ENCODE data around the gene RPS18. TPM values are rescaled to one million over a fixed set of nuclear protein-coding genes. Genes with fewer than 3 reads are reported as not detected.
"Not testable (repeated sequence)": the region's sequence is repeated elsewhere in the genome, so short reads cannot be mapped to it uniquely, and the experiment has no call there.

Gene RPS18
- total RNA-seq, 1 donor from 2014 or later = 3,043 TPM

DNA sequence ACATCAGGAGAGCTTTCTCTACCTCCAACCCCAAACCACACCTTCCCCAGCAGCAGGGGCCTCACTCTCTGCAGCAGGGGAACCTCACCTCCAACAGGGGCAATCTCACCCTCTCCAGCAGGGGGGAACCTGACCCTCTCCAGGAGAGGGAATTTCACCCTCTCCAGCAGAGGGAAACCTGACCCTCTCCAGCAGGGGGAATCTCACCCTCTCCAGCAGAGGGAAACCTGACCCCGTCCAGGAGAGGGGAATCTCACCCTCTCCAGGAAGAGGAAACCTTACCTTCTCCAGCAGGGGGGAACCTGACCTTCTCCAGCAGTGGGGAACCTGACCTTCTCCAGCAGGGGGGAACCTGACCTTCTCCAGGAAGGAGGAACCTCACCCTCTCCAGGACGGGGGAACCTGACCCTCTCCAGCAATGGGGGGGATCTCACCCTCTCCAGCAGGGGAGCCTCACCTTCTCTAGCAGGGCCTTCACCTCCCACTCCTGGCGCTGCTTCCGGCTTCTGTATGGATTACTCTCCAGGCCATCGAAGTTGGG lies 8.2 kb downstream of the RPS18 start:
- no peak for DNase-seq (ENCODE audit: extremely low spot score, unreplicated experiment)
- Mint-ChIP-seq H3K36me3 (peaks cover 8% of the 10 kb centered on the region), H3K27me3 (no peaks in the 10 kb centered on the region), H3K4me3 (peak overlapping the region; percentile 55), H3K4me1 (ENCODE audit: unreplicated experiment) (peaks cover 7% of the 10 kb centered on the region), H3K27ac (peak overlapping the region; percentile 63), H3K9me3 (no peaks in the 10 kb centered on the region)
- TF ChIP-seq, protein P1, sequence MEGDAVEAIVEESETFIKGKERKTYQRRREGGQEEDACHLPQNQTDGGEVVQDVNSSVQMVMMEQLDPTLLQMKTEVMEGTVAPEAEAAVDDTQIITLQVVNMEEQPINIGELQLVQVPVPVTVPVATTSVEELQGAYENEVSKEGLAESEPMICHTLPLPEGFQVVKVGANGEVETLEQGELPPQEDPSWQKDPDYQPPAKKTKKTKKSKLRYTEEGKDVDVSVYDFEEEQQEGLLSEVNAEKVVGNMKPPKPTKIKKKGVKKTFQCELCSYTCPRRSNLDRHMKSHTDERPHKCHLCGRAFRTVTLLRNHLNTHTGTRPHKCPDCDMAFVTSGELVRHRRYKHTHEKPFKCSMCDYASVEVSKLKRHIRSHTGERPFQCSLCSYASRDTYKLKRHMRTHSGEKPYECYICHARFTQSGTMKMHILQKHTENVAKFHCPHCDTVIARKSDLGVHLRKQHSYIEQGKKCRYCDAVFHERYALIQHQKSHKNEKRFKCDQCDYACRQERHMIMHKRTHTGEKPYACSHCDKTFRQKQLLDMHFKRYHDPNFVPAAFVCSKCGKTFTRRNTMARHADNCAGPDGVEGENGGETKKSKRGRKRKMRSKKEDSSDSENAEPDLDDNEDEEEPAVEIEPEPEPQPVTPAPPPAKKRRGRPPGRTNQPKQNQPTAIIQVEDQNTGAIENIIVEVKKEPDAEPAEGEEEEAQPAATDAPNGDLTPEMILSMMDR (conservative IDR thresholded peaks at IDR 0.05) = peak; percentile 56

DNA sequence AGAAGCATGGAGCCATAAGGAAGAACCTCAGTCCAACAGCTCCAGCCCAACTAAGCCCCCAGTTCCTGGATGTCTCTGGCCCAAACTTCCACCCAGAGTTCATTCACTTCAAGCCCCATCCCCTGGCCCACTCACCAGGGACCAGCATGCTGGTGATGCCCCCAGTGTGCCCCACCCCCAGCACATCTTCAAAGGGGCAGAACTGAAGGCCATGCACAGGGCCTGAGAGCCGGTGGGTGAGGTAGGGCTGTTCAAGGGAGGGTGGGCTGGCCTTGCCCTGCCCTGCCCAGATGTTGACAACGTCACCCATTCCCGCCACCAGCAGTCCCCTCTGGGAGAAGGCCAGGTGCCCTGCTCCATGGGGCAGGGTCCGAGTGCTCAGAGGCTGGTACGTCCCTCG lies 8.7 kb downstream of the RPS18 start:
- TF ChIP-seq, protein P1 (conservative IDR thresholded peaks at IDR 0.05) = no peak
- Mint-ChIP-seq H3K4me3 (no peak overlapping the region), H3K4me1 (ENCODE audit: unreplicated experiment) (peaks cover 7% of the 10 kb centered on the region), H3K27me3 (no peaks in the 10 kb centered on the region), H3K9me3 (no peaks in the 10 kb centered on the region), H3K36me3 (peaks cover 7% of the 10 kb centered on the region), H3K27ac (peak overlapping the region; percentile 63)
- no peak for DNase-seq (ENCODE audit: extremely low spot score, unreplicated experiment)

DNA sequence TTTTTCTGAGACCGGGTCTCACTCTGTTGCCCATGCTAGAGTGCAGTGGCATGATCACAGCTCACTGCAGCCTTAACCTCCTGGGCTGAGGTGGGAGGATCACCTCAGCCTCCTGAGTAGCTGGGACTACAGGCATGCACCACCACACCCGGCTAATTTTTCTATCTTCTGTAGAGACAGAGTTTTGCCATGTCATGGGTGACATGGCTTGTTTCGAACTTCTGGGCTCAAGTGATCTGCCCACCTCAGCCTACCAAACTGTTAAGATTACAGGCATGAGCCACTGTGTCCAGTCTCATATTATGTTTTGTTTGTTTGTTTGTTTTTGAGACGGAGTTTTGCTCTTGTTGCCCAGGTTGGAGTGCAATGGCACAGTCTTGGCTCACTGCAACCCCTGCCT lies 13.3 kb downstream of the RPS18 start:
- not testable (repeated sequence) for H3K9me3 Mint-ChIP-seq; H3K27ac Mint-ChIP-seq; H3K4me3 Mint-ChIP-seq; H3K27me3 Mint-ChIP-seq; DNase-seq (ENCODE audit: extremely low spot score, unreplicated experiment)
- peaks cover 18% of the 10 kb centered on the region for H3K4me1 Mint-ChIP-seq (ENCODE audit: unreplicated experiment)
- H3K36me3 Mint-ChIP-seq = peaks cover 13% of the 10 kb centered on the region

DNA sequence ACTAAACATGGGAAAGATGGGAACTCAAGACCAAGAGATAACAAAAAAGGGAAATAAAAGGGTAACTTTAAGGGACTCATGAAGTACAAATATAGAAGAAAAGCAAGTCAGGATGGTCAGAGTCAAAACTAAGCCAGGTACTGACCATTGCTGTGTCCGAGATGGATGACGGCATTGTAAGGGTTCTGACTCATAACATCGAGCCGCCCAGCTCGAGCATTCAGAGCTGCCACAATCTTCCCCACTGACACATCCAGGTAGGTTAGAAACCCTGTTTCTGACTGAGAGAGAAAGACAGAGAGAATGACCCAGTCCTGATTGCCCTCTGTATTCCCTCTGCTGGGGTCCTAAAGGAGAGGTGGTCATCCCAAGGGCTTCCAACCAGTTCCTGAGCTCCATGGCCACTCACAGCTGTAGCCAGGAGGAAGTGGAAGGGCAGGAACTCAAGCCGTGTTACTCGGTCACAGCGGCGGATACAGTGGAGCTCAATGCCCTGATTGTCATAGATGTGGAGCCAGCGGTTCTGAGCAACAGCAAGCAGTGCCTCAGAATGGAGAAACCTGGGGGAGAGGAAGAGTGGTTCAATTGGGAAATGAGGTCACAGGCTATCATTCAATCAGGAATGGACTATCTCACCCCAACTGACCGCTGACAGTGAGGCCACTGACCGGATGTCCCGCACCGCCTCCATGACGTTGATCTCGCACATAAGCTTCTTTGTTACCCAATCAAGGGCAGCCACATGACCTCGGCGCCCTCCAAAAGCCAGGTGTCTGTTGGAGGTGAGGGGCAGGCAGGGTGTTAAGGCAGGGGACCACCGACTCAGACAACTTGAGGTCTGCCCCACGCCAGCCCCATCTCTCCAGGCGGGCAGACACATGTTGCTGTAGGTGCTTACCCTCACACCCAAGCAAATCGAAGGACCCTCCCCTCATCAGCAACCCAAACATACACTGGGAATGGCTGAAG lies 15.4 kb downstream of the RPS18 start:
- H3K4me1 Mint-ChIP-seq (ENCODE audit: unreplicated experiment) = peaks cover 22% of the 10 kb centered on the region
- no peak for DNase-seq (ENCODE audit: extremely low spot score, unreplicated experiment)
- H3K27ac Mint-ChIP-seq = no peak overlapping the region
- peaks cover 13% of the 10 kb centered on the region for H3K36me3 Mint-ChIP-seq
- H3K4me3 Mint-ChIP-seq = peak overlapping the region; percentile 99
- TF ChIP-seq, protein P1 (conservative IDR thresholded peaks at IDR 0.05) = no peak
- no peaks in the 10 kb centered on the region for H3K9me3 Mint-ChIP-seq
- no peaks in the 10 kb centered on the region for H3K27me3 Mint-ChIP-seq

DNA sequence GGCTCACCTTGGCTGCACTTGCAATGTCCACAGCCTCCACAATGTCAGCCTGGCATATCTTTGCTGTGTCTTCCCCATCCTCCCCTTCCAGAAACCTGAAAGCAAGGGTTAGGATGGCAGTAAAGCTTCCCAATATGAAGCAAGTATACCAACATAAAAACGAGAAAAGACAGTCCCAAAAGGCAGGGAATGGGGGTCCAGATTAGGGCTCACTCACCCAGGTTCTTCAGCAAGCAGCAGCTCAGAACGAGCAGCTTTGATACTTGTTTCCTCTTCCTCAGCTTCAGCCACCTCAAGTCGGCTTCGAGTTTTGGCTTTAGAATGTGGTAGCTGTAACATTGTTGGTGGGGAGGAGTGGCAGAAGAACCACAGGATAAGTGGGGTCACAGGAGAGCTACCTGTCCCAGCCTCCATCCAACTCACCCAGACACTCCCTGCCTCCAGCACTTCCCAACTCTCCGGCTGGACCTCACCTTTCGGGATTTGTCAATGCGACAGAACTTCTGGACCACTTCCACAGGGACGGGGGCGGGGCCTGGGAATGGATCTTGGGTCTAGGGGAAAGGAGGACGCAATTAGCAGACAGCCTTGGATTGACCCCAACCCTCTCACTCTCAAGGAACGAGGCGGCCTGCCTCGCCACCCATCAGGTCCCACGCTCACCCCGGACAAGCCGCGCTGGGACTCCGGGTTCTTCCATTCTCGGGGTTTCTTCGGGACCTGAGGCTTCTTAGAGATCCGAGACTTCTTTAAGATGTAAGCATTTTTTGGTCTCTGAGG lies 16.5 kb downstream of the RPS18 start:
- DNase-seq (ENCODE audit: extremely low spot score, unreplicated experiment) = no peak
- H3K4me1 Mint-ChIP-seq (ENCODE audit: unreplicated experiment) = peaks cover 22% of the 10 kb centered on the region
- H3K4me3 Mint-ChIP-seq = peak overlapping the region; percentile 99
- peaks cover 13% of the 10 kb centered on the region for H3K36me3 Mint-ChIP-seq
- no peaks in the 10 kb centered on the region for H3K27me3 Mint-ChIP-seq
- H3K9me3 Mint-ChIP-seq = no peaks in the 10 kb centered on the region
- TF ChIP-seq, protein P1 (conservative IDR thresholded peaks at IDR 0.05) = no peak
- H3K27ac Mint-ChIP-seq = peak overlapping the region; percentile 92

All from type B pancreatic cell (in vitro differentiated cells).